ENCODE results near the gene PPA2.

The PPA2 gene
- long read RNA-seq, transcript PPA2-213 (2 exons, 584 nt) = minor isoform, 7 of 243 reads
- long read RNA-seq, transcript PPA2-206 (8 exons, 778 nt) = minor isoform, 7 of 243 reads
- long read RNA-seq, transcript PPA2-201 (12 exons, 1,684 nt) = major isoform, 139 of 243 reads
- long read RNA-seq, transcript PPA2-207 (5 exons, 631 nt) = minor isoform, 5 of 243 reads
- long read RNA-seq, partial matches to known transcripts = 2 of 243 reads
- long read RNA-seq, other reads (novel, unspliced or antisense) = 77 of 243 reads

DNA sequence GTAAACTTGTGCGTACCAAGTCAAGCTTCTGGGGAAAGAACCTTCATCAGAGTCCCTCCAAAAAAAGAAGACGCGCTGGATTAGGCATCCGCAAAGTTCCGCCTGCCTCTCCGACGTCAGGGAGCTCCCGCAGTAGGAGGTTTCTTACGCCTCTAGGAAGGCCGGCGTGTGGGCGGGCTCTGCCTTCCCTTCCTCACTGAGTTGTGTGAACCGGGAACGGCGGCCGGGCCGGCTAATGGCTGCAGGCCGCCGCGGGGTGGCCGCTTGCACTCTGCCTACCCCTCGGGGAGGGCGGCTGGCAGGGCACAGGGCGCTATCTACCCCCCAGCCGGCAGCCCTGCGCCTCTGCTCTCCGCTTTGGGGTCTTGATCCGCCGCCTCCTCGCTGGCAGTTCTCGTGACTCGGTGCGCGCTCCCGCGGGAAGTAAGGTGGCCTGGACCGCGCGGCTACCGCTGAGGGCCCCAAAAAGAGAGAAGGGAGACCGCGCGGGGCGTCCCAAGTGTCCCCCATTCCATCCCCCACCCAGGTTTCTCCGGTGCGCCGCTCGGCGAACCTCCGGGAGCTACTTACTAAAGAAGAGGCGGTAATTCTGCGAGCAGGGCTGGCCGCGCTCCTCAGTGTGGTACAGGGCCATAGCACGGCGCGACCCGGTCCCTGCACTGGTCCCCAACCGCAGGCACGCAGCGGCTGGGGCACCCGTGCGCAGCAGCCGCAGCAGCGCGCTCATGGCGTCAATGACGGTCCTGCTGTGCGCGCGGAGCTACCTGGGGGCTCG, at the start of gene PPA2:
PPA2 (minus strand) TSS at position 739 of the 775 bp plus-strand sequence; CDS start at position 727, 12 bp downstream.
- TF ChIP-seq POLR2AphosphoS5 (IDR thresholded peaks at IDR 0.05; ENCODE audit: low read depth) = peak; percentile 96
- TF ChIP-seq, protein P1, sequence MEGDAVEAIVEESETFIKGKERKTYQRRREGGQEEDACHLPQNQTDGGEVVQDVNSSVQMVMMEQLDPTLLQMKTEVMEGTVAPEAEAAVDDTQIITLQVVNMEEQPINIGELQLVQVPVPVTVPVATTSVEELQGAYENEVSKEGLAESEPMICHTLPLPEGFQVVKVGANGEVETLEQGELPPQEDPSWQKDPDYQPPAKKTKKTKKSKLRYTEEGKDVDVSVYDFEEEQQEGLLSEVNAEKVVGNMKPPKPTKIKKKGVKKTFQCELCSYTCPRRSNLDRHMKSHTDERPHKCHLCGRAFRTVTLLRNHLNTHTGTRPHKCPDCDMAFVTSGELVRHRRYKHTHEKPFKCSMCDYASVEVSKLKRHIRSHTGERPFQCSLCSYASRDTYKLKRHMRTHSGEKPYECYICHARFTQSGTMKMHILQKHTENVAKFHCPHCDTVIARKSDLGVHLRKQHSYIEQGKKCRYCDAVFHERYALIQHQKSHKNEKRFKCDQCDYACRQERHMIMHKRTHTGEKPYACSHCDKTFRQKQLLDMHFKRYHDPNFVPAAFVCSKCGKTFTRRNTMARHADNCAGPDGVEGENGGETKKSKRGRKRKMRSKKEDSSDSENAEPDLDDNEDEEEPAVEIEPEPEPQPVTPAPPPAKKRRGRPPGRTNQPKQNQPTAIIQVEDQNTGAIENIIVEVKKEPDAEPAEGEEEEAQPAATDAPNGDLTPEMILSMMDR (IDR thresholded peaks at IDR 0.05; ENCODE audit: insufficient read depth, low read length) = no peak
- peak; percentile 18; the same call in 1 of the 2 replicates for TF ChIP-seq SPI1 (IDR thresholded peaks at IDR 0.05; ENCODE audit: borderline replicate concordance, low read depth)
- TF ChIP-seq, protein P2, sequence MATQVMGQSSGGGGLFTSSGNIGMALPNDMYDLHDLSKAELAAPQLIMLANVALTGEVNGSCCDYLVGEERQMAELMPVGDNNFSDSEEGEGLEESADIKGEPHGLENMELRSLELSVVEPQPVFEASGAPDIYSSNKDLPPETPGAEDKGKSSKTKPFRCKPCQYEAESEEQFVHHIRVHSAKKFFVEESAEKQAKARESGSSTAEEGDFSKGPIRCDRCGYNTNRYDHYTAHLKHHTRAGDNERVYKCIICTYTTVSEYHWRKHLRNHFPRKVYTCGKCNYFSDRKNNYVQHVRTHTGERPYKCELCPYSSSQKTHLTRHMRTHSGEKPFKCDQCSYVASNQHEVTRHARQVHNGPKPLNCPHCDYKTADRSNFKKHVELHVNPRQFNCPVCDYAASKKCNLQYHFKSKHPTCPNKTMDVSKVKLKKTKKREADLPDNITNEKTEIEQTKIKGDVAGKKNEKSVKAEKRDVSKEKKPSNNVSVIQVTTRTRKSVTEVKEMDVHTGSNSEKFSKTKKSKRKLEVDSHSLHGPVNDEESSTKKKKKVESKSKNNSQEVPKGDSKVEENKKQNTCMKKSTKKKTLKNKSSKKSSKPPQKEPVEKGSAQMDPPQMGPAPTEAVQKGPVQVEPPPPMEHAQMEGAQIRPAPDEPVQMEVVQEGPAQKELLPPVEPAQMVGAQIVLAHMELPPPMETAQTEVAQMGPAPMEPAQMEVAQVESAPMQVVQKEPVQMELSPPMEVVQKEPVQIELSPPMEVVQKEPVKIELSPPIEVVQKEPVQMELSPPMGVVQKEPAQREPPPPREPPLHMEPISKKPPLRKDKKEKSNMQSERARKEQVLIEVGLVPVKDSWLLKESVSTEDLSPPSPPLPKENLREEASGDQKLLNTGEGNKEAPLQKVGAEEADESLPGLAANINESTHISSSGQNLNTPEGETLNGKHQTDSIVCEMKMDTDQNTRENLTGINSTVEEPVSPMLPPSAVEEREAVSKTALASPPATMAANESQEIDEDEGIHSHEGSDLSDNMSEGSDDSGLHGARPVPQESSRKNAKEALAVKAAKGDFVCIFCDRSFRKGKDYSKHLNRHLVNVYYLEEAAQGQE (IDR thresholded peaks at IDR 0.05; ENCODE audit: insufficient replicate concordance, low read depth) = peak; percentile 54
- no peak for TF ChIP-seq GABPA (IDR thresholded peaks at IDR 0.05; ENCODE audit: low read depth)
- H3K27me3 ChIP-seq (ENCODE audit: insufficient read depth, poor library complexity, severe bottlenecking) = no peaks in the 10 kb centered on the region
- peak; percentile 64 to 92 for DNase-seq (ENCODE audit: low read depth in 1 of 2, low spot score in 1 of 2)
- peak within 1 kb of the TSS; percentile 99 for H3K27ac ChIP-seq (replicated peaks)
- peak within 1 kb of the TSS; percentile 44 for H3K4me3 ChIP-seq (replicated peaks; ENCODE audit: insufficient read depth, low read length)

DNA sequence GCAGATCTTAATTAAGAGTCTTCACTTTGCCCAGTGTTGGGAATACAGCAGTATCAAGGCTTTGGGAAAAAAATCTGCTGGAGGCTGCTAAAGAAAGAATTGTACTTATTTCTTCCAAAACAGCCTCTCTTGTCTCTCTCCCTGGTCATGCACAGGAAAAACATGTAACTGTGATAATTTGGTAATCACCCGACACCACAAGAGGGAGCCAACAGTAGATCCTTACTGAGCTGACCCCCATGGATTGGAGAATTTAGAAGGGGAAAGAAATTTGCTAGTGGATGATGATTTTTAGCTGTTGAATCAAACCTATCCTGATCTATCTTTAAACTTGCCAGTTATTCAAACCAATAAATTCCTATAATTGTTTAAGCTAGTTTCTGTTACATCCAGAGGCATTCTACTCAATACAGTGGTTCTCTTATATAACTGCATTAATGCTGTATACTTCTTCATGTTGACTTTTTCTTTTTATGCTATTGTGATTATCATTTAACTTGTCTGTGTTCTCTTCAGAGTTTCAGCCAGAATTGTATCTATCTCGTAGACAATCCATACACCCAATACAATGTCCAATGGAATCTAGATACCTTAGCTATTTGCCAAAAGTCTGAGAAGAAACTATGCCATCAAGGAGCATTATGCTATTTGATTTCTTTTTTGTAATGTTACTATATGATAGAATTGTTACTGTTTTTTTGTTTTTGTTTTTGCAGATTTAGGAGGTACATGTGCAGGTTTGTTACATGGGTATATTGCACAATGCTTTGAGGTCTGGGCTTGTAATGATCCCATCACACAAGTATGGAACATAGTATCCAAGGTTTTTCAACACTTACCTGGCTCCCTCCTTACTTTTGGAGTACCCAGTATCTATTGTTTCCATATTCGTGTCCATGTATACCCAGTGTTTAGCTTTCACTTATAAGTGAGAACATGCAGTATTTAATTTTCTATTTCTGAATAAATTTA, 47.2 kb upstream of the PPA2 start:
- no peaks in the 10 kb centered on the region for H3K27me3 ChIP-seq (ENCODE audit: insufficient read depth, poor library complexity, severe bottlenecking)
- peak; percentile 12 to 41 for DNase-seq (ENCODE audit: low read depth in 1 of 2, low spot score in 1 of 2)
- H3K27ac ChIP-seq (replicated peaks) = no peak overlapping the region
- TF ChIP-seq, protein P1 (IDR thresholded peaks at IDR 0.05; ENCODE audit: insufficient read depth, low read length) = no peak
- no peak overlapping the region for H3K4me3 ChIP-seq (replicated peaks; ENCODE audit: insufficient read depth, low read length)

DNA sequence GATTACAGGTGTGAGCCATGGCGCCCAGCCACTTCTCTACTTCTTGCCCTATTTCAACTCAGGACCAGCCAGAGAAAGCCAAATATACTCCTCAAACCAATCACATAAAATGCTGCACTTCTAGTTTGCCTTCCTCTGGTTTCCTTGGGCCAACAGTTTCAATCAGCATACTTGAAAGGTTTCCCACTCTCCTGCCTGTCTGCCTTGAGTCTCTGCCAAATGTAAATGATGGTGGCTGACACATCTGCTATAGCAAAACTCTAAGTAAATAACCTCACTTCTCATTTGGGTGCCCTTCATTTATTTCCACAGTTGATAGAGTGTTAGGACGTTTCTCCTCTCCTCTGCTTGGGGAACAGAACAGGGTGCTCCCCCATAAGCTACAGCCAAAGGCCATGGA, 36.4 kb upstream of the PPA2 start:
- H3K27ac ChIP-seq (replicated peaks) = no peak overlapping the region
- TF ChIP-seq, protein P1 (IDR thresholded peaks at IDR 0.05; ENCODE audit: insufficient read depth, low read length) = no peak
- TF ChIP-seq, protein P2 (IDR thresholded peaks at IDR 0.05; ENCODE audit: insufficient replicate concordance, low read depth) = no peak
- TF ChIP-seq GABPA (IDR thresholded peaks at IDR 0.05; ENCODE audit: low read depth) (no peak), POLR2AphosphoS5 (IDR thresholded peaks at IDR 0.05; ENCODE audit: low read depth) (no peak), SPI1 (IDR thresholded peaks at IDR 0.05; ENCODE audit: borderline replicate concordance, low read depth) (no peak)
- no peaks in the 10 kb centered on the region for H3K27me3 ChIP-seq (ENCODE audit: insufficient read depth, poor library complexity, severe bottlenecking)
- no peak for DNase-seq (ENCODE audit: low read depth in 1 of 2, low spot score in 1 of 2)
- H3K4me3 ChIP-seq (replicated peaks; ENCODE audit: insufficient read depth, low read length) = no peak overlapping the region

Data from HL-60 (cell line).